ENCODE measurements around the gene FAM151A. TPM values are rescaled to one million over a fixed set of nuclear protein-coding genes. Genes with fewer than 3 reads are reported as not detected.

Gene FAM151A
- total and polyA plus RNA-seq, 2 experiments from 2014 or later = 0.18 to 0.21 TPM

DNA sequence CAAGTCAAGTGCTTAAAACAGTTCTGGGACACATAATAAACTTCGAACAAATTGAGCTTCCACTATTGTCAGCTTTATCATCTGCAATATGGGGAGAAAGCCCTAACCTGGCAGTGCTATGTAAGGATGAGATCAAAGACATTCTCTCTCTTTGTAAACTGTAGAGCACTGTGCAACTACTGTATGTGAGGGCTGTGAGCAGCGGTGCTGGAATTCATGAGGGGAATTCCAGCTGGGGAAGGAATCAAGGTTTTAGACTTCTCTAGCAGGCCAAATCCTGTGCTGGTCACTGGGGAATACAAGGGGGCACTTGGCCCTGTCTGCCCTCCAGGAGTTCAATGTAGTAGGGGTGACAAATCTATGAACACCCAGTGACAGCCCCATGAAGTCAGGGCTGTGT is 9.3 kb downstream of the FAM151A start:
- TF ChIP-seq, protein P1, sequence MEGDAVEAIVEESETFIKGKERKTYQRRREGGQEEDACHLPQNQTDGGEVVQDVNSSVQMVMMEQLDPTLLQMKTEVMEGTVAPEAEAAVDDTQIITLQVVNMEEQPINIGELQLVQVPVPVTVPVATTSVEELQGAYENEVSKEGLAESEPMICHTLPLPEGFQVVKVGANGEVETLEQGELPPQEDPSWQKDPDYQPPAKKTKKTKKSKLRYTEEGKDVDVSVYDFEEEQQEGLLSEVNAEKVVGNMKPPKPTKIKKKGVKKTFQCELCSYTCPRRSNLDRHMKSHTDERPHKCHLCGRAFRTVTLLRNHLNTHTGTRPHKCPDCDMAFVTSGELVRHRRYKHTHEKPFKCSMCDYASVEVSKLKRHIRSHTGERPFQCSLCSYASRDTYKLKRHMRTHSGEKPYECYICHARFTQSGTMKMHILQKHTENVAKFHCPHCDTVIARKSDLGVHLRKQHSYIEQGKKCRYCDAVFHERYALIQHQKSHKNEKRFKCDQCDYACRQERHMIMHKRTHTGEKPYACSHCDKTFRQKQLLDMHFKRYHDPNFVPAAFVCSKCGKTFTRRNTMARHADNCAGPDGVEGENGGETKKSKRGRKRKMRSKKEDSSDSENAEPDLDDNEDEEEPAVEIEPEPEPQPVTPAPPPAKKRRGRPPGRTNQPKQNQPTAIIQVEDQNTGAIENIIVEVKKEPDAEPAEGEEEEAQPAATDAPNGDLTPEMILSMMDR (IDR thresholded peaks at IDR 0.05; ENCODE audit: low read depth, low read length) = no peak
- Histone ChIP-seq H3K4me1 (ENCODE audit: low read depth) (no peaks in the 10 kb centered on the region), H3K9me3 (ENCODE audit: low read depth) (no peaks in the 10 kb centered on the region), H3K27ac (no peak overlapping the region), H3K36me3 (no peaks in the 10 kb centered on the region), H3K27me3 (no peaks in the 10 kb centered on the region), H3K4me3 (no peak overlapping the region)
- DNase-seq (ENCODE audit: low read depth in 1 of 2, low spot score in 1 of 2) = no peak

DNA sequence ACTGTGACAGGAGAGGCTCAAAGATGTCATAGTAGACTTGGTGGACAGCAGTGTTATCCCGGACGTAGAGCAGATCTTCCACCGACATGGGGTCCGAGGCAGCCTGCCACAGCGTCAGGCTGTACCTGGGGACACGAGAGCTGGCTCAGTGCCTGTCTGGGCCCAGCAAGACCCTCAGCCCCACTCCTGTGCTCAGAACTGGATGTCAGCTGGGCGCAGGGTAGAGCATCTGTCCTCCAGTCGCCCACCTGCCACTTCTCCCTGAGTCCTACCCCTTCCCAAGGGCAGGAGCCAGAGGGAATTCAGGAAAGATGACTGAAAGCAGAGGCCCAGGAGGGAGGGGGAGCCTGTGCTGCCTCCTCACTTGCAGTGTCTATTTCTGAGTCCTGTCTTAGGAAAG is 11.7 kb downstream of the FAM151A start:
- TF ChIP-seq, protein P1 (IDR thresholded peaks at IDR 0.05; ENCODE audit: low read depth, low read length) = no peak
- Histone ChIP-seq H3K27me3 (no peaks in the 10 kb centered on the region), H3K9me3 (ENCODE audit: low read depth) (no peaks in the 10 kb centered on the region), H3K4me3 (no peak overlapping the region), H3K4me1 (ENCODE audit: low read depth) (no peaks in the 10 kb centered on the region), H3K27ac (no peak overlapping the region), H3K36me3 (no peaks in the 10 kb centered on the region)
- no peak for DNase-seq (ENCODE audit: low read depth in 1 of 2, low spot score in 1 of 2)

DNA sequence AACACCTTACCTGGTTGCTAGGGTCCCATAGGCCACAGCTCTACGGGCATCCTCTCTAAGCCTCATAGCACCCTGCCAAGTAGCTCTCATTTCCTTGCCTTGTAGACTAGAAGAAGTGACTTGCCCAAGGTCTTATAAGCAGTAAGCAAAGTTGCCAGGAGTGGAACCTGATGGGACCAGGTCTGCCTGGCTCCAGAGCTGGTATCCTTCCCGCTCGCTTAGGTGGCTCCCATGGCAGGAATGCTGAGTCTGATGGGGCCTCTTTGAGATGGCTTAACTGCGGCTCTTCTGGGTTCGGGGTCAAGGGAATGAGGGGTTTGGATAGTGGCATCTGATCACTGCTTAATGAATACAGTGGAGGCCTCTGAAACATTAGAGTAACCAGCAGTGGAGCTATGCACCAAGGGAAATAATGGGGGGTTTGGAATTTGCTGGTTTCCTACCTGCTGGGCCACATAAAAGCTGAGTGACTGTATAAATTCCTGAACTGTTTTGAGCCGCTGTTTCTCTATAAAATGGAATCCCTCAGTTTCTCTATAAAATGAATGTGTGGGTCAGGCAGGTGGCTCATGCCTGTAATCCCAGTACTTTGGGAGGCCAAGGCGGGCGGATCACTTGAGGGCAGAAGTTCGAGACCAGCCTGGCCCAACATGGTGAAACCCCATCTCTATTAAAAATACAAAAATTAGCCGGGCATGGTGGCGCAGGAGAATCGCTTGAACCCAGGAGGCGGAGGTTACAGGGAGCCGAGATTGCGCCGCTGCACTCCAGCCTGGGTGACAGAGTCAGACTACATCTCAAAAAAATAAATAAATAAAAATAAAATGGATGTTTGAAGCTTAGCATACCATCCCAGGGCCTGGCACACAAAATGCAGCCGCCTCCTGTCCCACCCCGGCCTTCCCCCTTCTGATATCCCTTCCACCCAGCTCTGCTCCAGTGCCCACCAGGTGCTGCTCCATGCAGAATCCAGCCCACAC is 12.4 kb downstream of the FAM151A start:
- Histone ChIP-seq H3K27ac (no peak overlapping the region), H3K36me3 (no peaks in the 10 kb centered on the region), H3K27me3 (no peaks in the 10 kb centered on the region), H3K9me3 (ENCODE audit: low read depth) (no peaks in the 10 kb centered on the region), H3K4me3 (no peak overlapping the region), H3K4me1 (ENCODE audit: low read depth) (no peaks in the 10 kb centered on the region)
- TF ChIP-seq, protein P1 (IDR thresholded peaks at IDR 0.05; ENCODE audit: low read depth, low read length) = no peak
- DNase-seq (ENCODE audit: low read depth in 1 of 2, low spot score in 1 of 2) = no peak

DNA sequence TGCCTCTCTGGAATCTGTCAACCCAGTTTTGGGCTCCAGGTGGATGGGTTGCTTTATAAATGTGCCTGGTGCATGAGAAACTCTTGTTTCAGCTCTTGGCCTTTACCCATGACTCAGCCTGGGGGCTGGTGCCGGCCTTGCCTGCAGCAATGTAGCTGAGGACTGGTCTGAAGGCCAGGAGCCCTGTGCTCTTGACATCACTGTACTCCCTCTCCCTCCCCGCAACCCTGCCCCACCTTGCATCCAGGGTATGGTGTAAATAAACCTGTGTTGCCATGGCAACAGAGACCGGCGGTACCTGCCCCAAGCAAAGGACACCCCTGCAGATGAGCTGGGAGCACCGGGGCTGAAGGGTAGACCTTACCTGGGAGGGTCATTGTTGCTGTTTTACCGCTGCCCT is 13.3 kb downstream of the FAM151A start:
- no peak for DNase-seq (ENCODE audit: low read depth in 1 of 2, low spot score in 1 of 2)
- Histone ChIP-seq H3K27ac (no peak overlapping the region), H3K9me3 (ENCODE audit: low read depth) (no peaks in the 10 kb centered on the region), H3K4me1 (ENCODE audit: low read depth) (no peaks in the 10 kb centered on the region), H3K27me3 (no peaks in the 10 kb centered on the region), H3K36me3 (no peaks in the 10 kb centered on the region), H3K4me3 (no peak overlapping the region)
- TF ChIP-seq, protein P1 (IDR thresholded peaks at IDR 0.05; ENCODE audit: low read depth, low read length) = no peak

DNA sequence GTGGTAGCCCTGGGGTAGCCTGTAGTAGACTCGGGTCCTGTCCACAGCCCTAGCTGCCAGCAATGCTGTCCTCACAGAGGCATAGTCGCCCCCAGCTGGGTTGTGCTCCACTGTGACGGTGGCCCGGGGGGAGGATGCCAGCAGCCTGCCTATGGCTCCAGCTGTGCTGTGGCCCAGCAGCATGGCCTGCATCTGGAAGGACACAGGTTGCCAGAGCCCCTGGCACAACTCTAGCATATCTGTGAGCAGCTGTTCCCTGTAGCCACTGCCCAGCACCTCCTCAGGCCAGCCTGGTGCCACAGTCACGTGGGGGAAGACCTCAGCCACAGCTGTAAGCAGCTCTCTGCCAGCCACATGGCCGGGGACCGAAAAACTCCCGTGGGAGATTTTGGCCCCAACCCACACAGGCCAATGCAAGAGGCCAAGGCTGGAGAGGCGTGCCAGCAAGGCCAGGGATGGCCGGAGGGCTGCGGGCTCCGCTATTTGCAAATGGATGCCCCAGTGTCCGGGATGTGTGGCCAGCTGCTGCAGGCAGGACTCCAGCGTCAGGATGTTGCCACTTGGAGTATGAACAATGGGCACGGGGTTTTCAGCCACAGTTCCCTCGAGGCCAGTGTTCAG is 13.9 kb downstream of the FAM151A start:
- TF ChIP-seq, protein P1 (IDR thresholded peaks at IDR 0.05; ENCODE audit: low read depth, low read length) = no peak
- DNase-seq (ENCODE audit: low read depth in 1 of 2, low spot score in 1 of 2) = no peak

More for the DNA sequence above, 13.9 kb downstream of the FAM151A start:
- Histone ChIP-seq H3K4me1 (ENCODE audit: low read depth) (no peaks in the 10 kb centered on the region), H3K27me3 (no peaks in the 10 kb centered on the region), H3K36me3 (peaks cover 5% of the 10 kb centered on the region), H3K4me3 (no peak overlapping the region), H3K27ac (no peak overlapping the region), H3K9me3 (ENCODE audit: low read depth) (no peaks in the 10 kb centered on the region)
